H9 (cell line): ENCODE measurements around the gene AARSD1. TPM values are rescaled to one million over a fixed set of nuclear protein-coding genes. Genes with fewer than 3 reads are reported as not detected.
A peak's percentile ranks its signal among the peaks of the same experiment; 100 is the strongest.

ENCODE experiments used
- DNase-seq: peaks from one replicate; pipeline ENCODE4 v3.0.0-alpha.2; 2017
- H2AFZ ChIP-seq: one replicate; pipeline ENCODE4 v1.6.1; 2013; ENCODE audit warnings: mild to moderate bottlenecking, low read length, control low read depth, moderate library complexity
- H2AK5ac ChIP-seq: 2 replicates; pipeline ENCODE4 v1.6.1; 2013; ENCODE audit warnings: low read length, control low read depth, mixed read lengths; ENCODE audit not compliant: insufficient read length
- H2BK120ac ChIP-seq: one replicate; pipeline ENCODE4 v1.6.1; 2013; ENCODE audit warnings: low read depth, mild to moderate bottlenecking, low read length, control low read depth, inconsistent platforms; ENCODE audit not compliant: poor library complexity, severe bottlenecking
- H2BK12ac ChIP-seq: 2 replicates; pipeline ENCODE4 v1.6.1; 2013; ENCODE audit warnings: low read length, control low read depth, mixed read lengths, low read depth; ENCODE audit not compliant: insufficient read length
- H2BK15ac ChIP-seq: 2 replicates; pipeline ENCODE4 v1.6.1; 2013; ENCODE audit warnings: low read depth, low read length, control low read depth
- H2BK20ac ChIP-seq: one replicate; pipeline ENCODE4 v1.6.1; 2013; ENCODE audit warnings: low read depth, mild to moderate bottlenecking, low read length, control low read depth, inconsistent platforms; ENCODE audit not compliant: poor library complexity, severe bottlenecking
- H2BK5ac ChIP-seq: 2 replicates; pipeline ENCODE4 v1.6.1; 2013; ENCODE audit warnings: low read length, control low read depth, mixed read lengths; ENCODE audit not compliant: insufficient read length
- H3K14ac ChIP-seq: 2 replicates; pipeline ENCODE4 v1.6.1; 2013; ENCODE audit warnings: low read length, control low read depth; ENCODE audit not compliant: insufficient read depth
- H3K18ac ChIP-seq: 2 replicates; pipeline ENCODE4 v1.6.1; 2013; ENCODE audit warnings: low read depth, mild to moderate bottlenecking, mixed read lengths, low read length, control low read depth; ENCODE audit not compliant: insufficient read length
- H3K23ac ChIP-seq: 2 replicates; pipeline ENCODE4 v1.6.1; 2013; ENCODE audit warnings: low read length, control low read depth, mixed read lengths, low read depth; ENCODE audit not compliant: insufficient read length
- H3K23me2 ChIP-seq: 2 replicates; pipeline ENCODE4 v1.6.1; 2013; ENCODE audit warnings: low read depth, mild to moderate bottlenecking, mixed read lengths, low read length, control low read depth; ENCODE audit not compliant: insufficient read length, poor library complexity, severe bottlenecking
- H3K27ac ChIP-seq: 2 replicates; pipeline ENCODE4 v1.5.1; 2013; ENCODE audit warnings: low read length, control low read depth, mixed read lengths, low read depth; ENCODE audit not compliant: insufficient read length
- H3K27me3 ChIP-seq: 2 replicates; pipeline ENCODE4 v1.6.1; 2013; ENCODE audit warnings: low read length, control low read depth, inconsistent platforms; ENCODE audit not compliant: insufficient read depth
- H3K4ac ChIP-seq: 2 replicates; pipeline ENCODE4 v1.6.1; 2013; ENCODE audit warnings: low read depth, mild to moderate bottlenecking, control low read depth, inconsistent platforms, low read length, moderate library complexity
- H3K4me1 ChIP-seq: 2 replicates; pipeline ENCODE4 v1.6.1; 2013; ENCODE audit warnings: low read length, control low read depth, inconsistent platforms; ENCODE audit not compliant: insufficient read depth
- H3K4me2 ChIP-seq: 2 replicates; pipeline ENCODE4 v1.6.1; 2013; ENCODE audit warnings: low read length, control low read depth, mixed read lengths; ENCODE audit not compliant: insufficient read length, insufficient read depth
- H3K56ac ChIP-seq: 2 replicates; pipeline ENCODE4 v1.6.1; 2013; ENCODE audit warnings: low read depth, mild to moderate bottlenecking, mixed read lengths, low read length, control low read depth; ENCODE audit not compliant: insufficient read length
- H3K79me1 ChIP-seq: 2 replicates; pipeline ENCODE4 v1.6.1; 2013; ENCODE audit warnings: low read depth, mild to moderate bottlenecking, moderate library complexity, low read length, control low read depth, inconsistent platforms; ENCODE audit not compliant: insufficient read depth, poor library complexity, severe bottlenecking
- H3K79me2 ChIP-seq: 2 replicates; pipeline ENCODE4 v1.6.1; 2013; ENCODE audit warnings: low read length, control low read depth, inconsistent platforms; ENCODE audit not compliant: insufficient read depth
- H3K9ac ChIP-seq: 2 replicates; pipeline ENCODE4 v1.6.1; 2013; ENCODE audit warnings: low read length, control low read depth, mixed read lengths; ENCODE audit not compliant: insufficient read length; ENCODE audit errors: extremely low read depth
- H3K9me3 ChIP-seq: one replicate; pipeline ENCODE4 v1.6.1; 2013; ENCODE audit warnings: low read depth, low read length, inconsistent platforms; ENCODE audit not compliant: control insufficient read depth
- H3T11ph ChIP-seq: one replicate; pipeline ENCODE4 v1.6.1; 2013; ENCODE audit warnings: mild to moderate bottlenecking, low read length, control low read depth, inconsistent platforms
- H4K20me1 ChIP-seq: one replicate; pipeline ENCODE4 v1.6.1; 2013; ENCODE audit not compliant: control insufficient read depth, insufficient read length, insufficient read depth
- H4K5ac ChIP-seq: 2 replicates; pipeline ENCODE4 v1.6.1; 2013; ENCODE audit warnings: low read depth, mild to moderate bottlenecking, mixed read lengths, low read length, control low read depth; ENCODE audit not compliant: insufficient read length
- H4K8ac ChIP-seq: replicated peaks from 2 replicates; pipeline ENCODE4 v1.6.1; 2013; ENCODE audit warnings: low read length, control low read depth, mixed read lengths, low read depth; ENCODE audit not compliant: insufficient read length
- H4K91ac ChIP-seq: 2 replicates; pipeline ENCODE4 v1.6.1; 2013; ENCODE audit warnings: low read depth, mild to moderate bottlenecking, moderate library complexity, mixed read lengths, low read length, control low read depth; ENCODE audit not compliant: insufficient read length
- H3K27ac Mint-ChIP-seq, 3 experiments: 2 replicates in 2 of 3; 3 replicates in 1 of 3; pipeline ENCODE4 v1.8.0; 2020 to 2021; ENCODE audit warnings: mixed read lengths in 3 of 3, mild to moderate bottlenecking in 1 of 3, moderate library complexity in 1 of 3
- H3K27me3 Mint-ChIP-seq: 2 replicates; pipeline ENCODE4 v1.8.0; 2021; ENCODE audit warnings: low read depth, mild to moderate bottlenecking, moderate library complexity, mixed read lengths
- H3K36me3 Mint-ChIP-seq, 3 experiments: 2 replicates in 2 of 3; 3 replicates in 1 of 3; pipeline ENCODE4 v1.8.0; 2020 to 2021; ENCODE audit warnings: low read depth in 3 of 3, mixed read lengths in 3 of 3; ENCODE audit not compliant: insufficient read depth in 1 of 3
- H3K4me1 Mint-ChIP-seq, 2 experiments: 2 replicates each; pipeline ENCODE4 v1.8.0; 2020; ENCODE audit warnings: mixed read lengths in 2 of 2
- H3K4me3 Mint-ChIP-seq, 2 experiments: 2 replicates in 1 of 2; 3 replicates in 1 of 2; pipeline ENCODE4 v1.8.0; 2020 to 2021; ENCODE audit warnings: mild to moderate bottlenecking in 2 of 2, mixed read lengths in 2 of 2, moderate library complexity in 1 of 2
- H3K9me3 Mint-ChIP-seq, 2 experiments: 2 replicates in 1 of 2; 3 replicates in 1 of 2; pipeline ENCODE4 v1.8.0; 2020; ENCODE audit warnings: mild to moderate bottlenecking in 2 of 2, mixed read lengths in 2 of 2, moderate library complexity in 1 of 2
- WGBS: extraction: QIAGEN DNeasy Blood & Tissue Kit; methylation state at CpG from one replicate; pipeline ENCODE4 v1.1.7; 2013; ENCODE audit warnings: missing lambda C conversion rate, low lambda C conversion rate, mixed read lengths; ENCODE audit not compliant: insufficient read length; ENCODE audit errors: extremely low coverage; 5-methylcytosine and 5-hydroxymethylcytosine counted together
- total RNA-seq: library from RNA; stranded (reverse); gene quantifications from 2 replicates; pipeline ENCODE4 v1.2.1, GENCODE V29; 2021
- TF ChIP-seq, protein P1 (sequence below): fragments of 200-600 bp; sonication (generic); conservative IDR thresholded peaks from 3 replicates; pipeline ENCODE4 v1.8.0; 2021; ENCODE audit warnings: antibody characterized with exemption, mild to moderate bottlenecking

Gene AARSD1
- total RNA-seq, 1 experiment from 2014 or later, result 68.7 TPM

DNA sequence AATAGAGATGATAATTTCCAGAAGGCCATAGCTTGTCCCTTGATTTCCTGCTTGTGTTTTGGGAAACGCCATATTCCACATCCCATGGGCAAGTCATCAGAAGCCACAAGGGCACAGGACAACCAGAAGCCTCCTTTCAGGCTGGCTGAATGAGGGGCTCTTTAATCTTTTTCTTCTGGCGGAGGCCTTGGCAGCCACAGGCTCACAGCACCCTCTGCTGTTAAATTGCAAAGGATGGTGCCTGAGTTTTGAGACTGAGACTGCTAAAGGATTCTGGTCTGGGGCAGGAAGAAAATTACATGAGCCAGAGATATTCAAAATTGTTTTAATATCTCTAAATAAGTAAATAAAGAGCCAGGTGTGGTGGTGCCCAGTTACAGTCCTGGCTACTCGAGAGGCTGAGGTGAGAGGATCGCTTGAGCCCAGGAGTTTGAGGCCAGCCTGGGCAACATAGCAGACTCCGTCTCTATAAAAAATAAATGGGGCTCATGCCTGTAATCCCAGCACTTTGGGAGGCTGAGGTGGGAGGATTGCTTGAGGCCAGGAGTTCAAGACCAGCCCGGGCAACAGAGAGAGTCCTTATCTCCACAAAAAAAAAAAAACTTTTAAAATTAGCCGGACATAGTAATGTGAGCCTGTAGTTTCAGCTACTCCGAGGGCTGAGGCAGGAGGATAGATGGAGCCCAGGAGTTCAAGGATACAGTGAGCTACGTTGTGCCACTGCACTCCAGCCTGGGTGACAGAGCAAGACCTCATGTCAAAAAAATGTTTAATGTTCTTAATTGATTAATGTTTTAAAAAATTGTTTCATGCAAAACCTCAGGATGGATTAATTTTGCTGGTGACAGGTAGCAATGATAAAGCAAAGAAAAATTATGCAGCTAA, 26.3 kb downstream of the AARSD1 start:
- Histone ChIP-seq H4K5ac (no peak overlapping the region), H3K4me2 (no peak overlapping the region), H3K56ac (no peak overlapping the region), H3K23me2 (no peaks in the 10 kb centered on the region), H3K23ac (no peak overlapping the region), H3K4ac (no peak overlapping the region), H3K79me2 (no peaks in the 10 kb centered on the region), H2BK5ac (no peak overlapping the region), H3K27ac (no peak overlapping the region), H2BK12ac (no peak overlapping the region), H3K27me3 (no peaks in the 10 kb centered on the region), H4K8ac (no peak overlapping the region), H2BK20ac (no peak overlapping the region), H2BK120ac (no peak overlapping the region), H3K9ac (no peak overlapping the region), H2BK15ac (no peak overlapping the region), H4K20me1 (no peaks in the 10 kb centered on the region), H3K9me3 (no peaks in the 10 kb centered on the region), H2AFZ (no peak overlapping the region), H3K79me1 (no peaks in the 10 kb centered on the region), H3K4me1 (no peaks in the 10 kb centered on the region), H3K14ac (no peak overlapping the region), H3T11ph (no peak overlapping the region), H2AK5ac (no peak overlapping the region), H4K91ac (no peak overlapping the region), H3K18ac (no peak overlapping the region)
- no peaks in the 10 kb centered on the region for H3K9me3 Mint-ChIP-seq
- H3K4me1 Mint-ChIP-seq, result 0 out of 4 replicates have a peak, but pooled peaks cover 0 to 2% of the 10 kb centered on the region in 2 experiments
- peaks cover 4% of the 10 kb centered on the region for H3K27me3 Mint-ChIP-seq
- no peak overlapping the region for H3K4me3 Mint-ChIP-seq
- H3K36me3 Mint-ChIP-seq, result no peaks in the 10 kb centered on the region
- WGBS, result no CpG with 5 or more reads among the region's 9 CpGs
- DNase-seq, result peak; percentile 85
- TF ChIP-seq, protein P1, sequence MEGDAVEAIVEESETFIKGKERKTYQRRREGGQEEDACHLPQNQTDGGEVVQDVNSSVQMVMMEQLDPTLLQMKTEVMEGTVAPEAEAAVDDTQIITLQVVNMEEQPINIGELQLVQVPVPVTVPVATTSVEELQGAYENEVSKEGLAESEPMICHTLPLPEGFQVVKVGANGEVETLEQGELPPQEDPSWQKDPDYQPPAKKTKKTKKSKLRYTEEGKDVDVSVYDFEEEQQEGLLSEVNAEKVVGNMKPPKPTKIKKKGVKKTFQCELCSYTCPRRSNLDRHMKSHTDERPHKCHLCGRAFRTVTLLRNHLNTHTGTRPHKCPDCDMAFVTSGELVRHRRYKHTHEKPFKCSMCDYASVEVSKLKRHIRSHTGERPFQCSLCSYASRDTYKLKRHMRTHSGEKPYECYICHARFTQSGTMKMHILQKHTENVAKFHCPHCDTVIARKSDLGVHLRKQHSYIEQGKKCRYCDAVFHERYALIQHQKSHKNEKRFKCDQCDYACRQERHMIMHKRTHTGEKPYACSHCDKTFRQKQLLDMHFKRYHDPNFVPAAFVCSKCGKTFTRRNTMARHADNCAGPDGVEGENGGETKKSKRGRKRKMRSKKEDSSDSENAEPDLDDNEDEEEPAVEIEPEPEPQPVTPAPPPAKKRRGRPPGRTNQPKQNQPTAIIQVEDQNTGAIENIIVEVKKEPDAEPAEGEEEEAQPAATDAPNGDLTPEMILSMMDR, result peak; percentile 90
- H3K27ac Mint-ChIP-seq, result peak overlapping the region in 1 of 3 experiments; percentile 72; a peak in 1 of 7 replicates
